Measurements from ENCODE around the gene DMRTA1. TPM values are rescaled to one million over a fixed set of nuclear protein-coding genes. Genes with fewer than 3 reads are reported as not detected.

DMRTA1 gene, protein sequence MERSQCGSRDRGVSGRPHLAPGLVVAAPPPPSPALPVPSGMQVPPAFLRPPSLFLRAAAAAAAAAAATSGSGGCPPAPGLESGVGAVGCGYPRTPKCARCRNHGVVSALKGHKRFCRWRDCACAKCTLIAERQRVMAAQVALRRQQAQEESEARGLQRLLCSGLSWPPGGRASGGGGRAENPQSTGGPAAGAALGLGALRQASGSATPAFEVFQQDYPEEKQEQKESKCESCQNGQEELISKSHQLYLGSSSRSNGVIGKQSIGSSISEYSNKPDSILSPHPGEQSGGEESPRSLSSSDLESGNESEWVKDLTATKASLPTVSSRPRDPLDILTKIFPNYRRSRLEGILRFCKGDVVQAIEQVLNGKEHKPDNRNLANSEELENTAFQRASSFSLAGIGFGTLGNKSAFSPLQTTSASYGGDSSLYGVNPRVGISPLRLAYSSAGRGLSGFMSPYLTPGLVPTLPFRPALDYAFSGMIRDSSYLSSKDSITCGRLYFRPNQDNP
- total RNA-seq (under 1 TPM; 0.20 to 0.67 (median 0.47) TPM), polyA plus RNA-seq (under 1 TPM; 0.09 to 0.51 (median 0.21) TPM)
- long read RNA-seq, donor 1, full-length matches to known transcripts: 1 of 1 reads
- long read RNA-seq, donor 1, partial matches to known transcripts: 0 of 1 reads
- long read RNA-seq, donor 1, other reads (novel, unspliced or antisense): 0 of 1 reads
- long read RNA-seq, donor 2, full-length matches to known transcripts: 2 of 2 reads
- long read RNA-seq, donor 2, partial matches to known transcripts: 0 of 2 reads
- long read RNA-seq, donor 2, other reads (novel, unspliced or antisense): 0 of 2 reads

DNA sequence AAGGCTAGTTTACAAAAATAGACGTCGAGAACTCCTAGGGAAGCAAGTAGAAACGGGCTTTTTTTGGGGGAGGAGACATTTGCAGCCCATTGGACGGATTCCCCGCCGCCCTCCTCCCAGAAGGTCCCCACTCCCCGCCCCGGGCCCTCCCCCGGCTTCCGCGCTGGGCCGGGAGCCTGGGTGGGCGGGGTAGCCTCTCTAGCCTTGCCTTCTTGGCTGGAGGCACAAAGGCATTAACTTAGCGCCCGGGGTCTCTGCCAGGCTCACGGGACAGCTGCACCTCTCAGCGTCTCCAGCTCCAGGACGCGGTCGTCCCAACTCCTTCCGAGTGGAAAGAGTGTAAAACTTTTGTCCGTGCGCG lies at the start of gene DMRTA1:
TSS of gene DMRTA1 (plus strand) at position 236 of the 361 bp plus-strand sequence. CDS start 242 bp downstream, outside the sequence.
- H3K27me3 ChIP-seq (ENCODE audit: insufficient read depth in 3 of 3, low read length in 2 of 3): no peaks in the 10 kb centered on the region
- WGBS, 3 donors: 0 to 1% (median 0%) methylated on average over 24 of the region's 24 CpGs
- peak within 1 kb of the TSS; percentile 87 for H3K4me3 ChIP-seq
- DNase-seq: peak; percentile 82 to 88
- peak within 1 kb of the TSS; percentile 83 for H3K27ac ChIP-seq
- H3K9me3 ChIP-seq: no peaks in the 10 kb centered on the region
- ATAC-seq: peak; percentile 83 to 92 (median 88)
- no peaks in the 10 kb centered on the region for H3K36me3 ChIP-seq (ENCODE audit: insufficient read depth in 1 of 2, low read depth in 1 of 2)
- TF ChIP-seq, protein P1, sequence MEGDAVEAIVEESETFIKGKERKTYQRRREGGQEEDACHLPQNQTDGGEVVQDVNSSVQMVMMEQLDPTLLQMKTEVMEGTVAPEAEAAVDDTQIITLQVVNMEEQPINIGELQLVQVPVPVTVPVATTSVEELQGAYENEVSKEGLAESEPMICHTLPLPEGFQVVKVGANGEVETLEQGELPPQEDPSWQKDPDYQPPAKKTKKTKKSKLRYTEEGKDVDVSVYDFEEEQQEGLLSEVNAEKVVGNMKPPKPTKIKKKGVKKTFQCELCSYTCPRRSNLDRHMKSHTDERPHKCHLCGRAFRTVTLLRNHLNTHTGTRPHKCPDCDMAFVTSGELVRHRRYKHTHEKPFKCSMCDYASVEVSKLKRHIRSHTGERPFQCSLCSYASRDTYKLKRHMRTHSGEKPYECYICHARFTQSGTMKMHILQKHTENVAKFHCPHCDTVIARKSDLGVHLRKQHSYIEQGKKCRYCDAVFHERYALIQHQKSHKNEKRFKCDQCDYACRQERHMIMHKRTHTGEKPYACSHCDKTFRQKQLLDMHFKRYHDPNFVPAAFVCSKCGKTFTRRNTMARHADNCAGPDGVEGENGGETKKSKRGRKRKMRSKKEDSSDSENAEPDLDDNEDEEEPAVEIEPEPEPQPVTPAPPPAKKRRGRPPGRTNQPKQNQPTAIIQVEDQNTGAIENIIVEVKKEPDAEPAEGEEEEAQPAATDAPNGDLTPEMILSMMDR (IDR thresholded peaks at IDR 0.05): no peak
- intact Hi-C loops (cut with DNase I): no loop called here
- peaks cover 4% of the 10 kb centered on the region for H3K4me1 ChIP-seq

DNA sequence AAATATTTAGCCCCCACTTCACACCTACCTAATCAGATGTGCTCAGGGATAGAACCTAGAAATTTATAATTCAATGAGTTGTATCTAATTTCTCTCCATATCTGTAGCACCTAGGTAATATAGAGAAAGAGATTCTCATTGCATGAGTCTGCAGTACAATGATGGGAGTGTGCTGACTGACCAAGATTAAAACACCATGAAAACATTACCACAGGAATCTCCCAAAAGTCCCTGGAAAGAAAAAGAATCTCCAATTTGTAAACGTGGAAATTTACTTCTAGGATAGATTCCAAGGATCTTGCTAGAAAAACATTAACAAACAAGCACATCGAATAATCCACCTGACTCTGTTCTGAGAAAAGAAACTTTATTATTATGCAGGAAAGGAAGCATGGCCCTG lies 45.0 kb upstream of the DMRTA1 start:
- DNase-seq: no peak
- Histone ChIP-seq H3K4me1 (no peaks in the 10 kb centered on the region), H3K4me3 (no peak overlapping the region), H3K36me3 (ENCODE audit: insufficient read depth in 1 of 2, low read depth in 1 of 2) (no peaks in the 10 kb centered on the region), H3K27ac (no peak overlapping the region), H3K27me3 (ENCODE audit: insufficient read depth in 3 of 3, low read length in 2 of 3) (no peaks in the 10 kb centered on the region), H3K9me3 (no peaks in the 10 kb centered on the region)
- TF ChIP-seq, protein P1 (IDR thresholded peaks at IDR 0.05): no peak
- intact Hi-C loops (cut with DNase I): no loop called here
- WGBS, 3 donors: 34 to 59% (median 37%) methylated on average over 2 of the region's 2 CpGs
- ATAC-seq: no peak

DNA sequence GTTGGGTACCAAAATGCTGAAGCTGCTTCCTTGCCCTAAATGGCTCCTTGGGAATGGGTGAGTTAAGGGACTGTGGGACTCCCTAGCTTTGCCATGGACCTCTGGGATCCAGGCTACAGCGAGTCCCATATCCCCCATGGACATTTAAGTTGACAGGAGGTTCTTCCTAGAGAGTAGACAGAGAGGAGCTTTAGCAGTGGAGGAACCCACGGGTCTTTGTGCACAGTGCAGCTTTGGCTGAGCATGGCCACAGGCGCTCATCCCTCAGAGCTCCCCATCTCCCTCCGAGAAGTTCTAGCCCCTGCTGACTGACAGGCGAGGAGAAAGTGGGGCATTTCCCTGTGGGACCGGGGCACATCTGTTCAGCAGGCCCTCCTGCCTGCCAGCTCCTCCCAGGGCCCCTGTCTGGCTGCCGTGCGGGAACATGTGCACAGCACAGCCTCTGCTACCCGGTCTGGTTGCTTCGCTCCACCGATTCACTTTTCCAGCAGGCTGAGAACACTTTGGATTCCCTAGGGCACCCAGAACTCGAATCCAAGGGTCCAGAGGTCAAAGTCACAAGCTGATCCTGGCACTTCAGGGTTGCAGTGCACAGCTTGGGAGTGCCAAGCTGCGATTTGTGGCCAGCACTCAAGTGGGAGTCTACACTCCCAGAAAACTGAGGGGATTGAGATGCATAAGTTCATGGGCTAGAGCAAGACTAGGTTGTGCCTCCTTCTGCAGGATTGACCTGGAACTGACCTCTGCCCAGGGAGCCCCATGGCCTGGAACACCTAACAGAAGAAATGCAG lies 40.6 kb upstream of the DMRTA1 start:
- intact Hi-C loops (cut with DNase I): no loop called here
- Histone ChIP-seq H3K4me1 (no peaks in the 10 kb centered on the region), H3K4me3 (no peak overlapping the region), H3K27ac (no peak overlapping the region), H3K9me3 (no peaks in the 10 kb centered on the region), H3K27me3 (ENCODE audit: insufficient read depth in 3 of 3, low read length in 2 of 3) (no peaks in the 10 kb centered on the region), H3K36me3 (ENCODE audit: insufficient read depth in 1 of 2, low read depth in 1 of 2) (no peaks in the 10 kb centered on the region)
- no peak for ATAC-seq
- TF ChIP-seq, protein P1 (IDR thresholded peaks at IDR 0.05): no peak
- DNase-seq: no peak
- WGBS, 3 donors: 70 to 73% (median 71%) methylated on average over 13 of the region's 13 CpGs

DNA sequence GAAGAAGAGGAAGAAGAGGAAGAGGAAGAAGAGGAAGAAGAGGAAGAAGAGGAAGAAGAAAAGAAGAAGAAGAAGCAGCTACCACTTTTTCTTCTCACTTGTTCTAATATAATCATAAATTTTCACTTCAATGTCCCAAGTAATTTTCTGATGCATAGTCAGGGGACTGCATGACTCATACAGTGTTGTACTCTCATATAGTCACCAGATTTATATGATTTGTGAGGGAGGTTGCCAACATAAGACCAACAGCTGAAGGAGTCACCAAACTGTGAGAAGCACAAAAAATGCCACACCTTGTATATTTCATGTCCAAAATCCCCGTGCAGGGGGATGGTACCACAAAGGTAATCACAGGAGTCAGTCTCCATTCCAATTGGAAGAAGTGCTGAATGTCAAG lies 32.7 kb upstream of the DMRTA1 start:
- Histone ChIP-seq H3K4me1 (no peaks in the 10 kb centered on the region), H3K9me3 (no peaks in the 10 kb centered on the region), H3K27ac (no peak overlapping the region), H3K27me3 (ENCODE audit: insufficient read depth in 3 of 3, low read length in 2 of 3) (no peaks in the 10 kb centered on the region), H3K36me3 (ENCODE audit: insufficient read depth in 1 of 2, low read depth in 1 of 2) (no peaks in the 10 kb centered on the region), H3K4me3 (no peak overlapping the region)
- TF ChIP-seq, protein P1 (IDR thresholded peaks at IDR 0.05): no peak
- ATAC-seq (no peak), DNase-seq (no peak)
- intact Hi-C loops (cut with DNase I): no loop called here
- WGBS, 3 donors: 60 to 79% (median 76%) methylated on average over 1 of the region's 1 CpG

Measured in psoas muscle (tissue), 8 donors.